ENCODE measurements around the gene RFPL1. TPM values are rescaled to one million over a fixed set of nuclear protein-coding genes. Genes with fewer than 3 reads are reported as not detected.

RFPL1 gene
- total and polyA plus RNA-seq, 2 experiments from 2014 or later, result not detected

DNA sequence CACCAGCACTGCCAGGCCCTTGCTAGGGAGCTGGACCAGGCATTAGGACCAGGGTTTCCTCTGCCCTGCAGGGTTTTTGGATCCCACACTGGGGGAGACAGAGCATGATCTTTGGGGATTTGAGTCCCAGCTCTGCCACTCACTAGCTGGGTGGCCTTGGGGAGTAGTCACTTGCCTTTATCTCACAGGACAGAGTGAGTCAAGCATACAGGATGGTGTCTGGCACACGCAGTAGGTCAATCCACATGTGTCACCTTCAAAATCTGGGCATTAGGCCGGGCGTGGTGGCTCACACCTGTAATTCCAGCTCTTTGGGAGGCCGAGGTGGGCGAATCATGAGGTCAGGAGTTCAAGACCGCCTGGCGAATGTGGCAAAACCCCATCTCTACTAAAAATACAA is 44.3 kb downstream of the RFPL1 start:
- peaks cover 7% of the 10 kb centered on the region; the same call in 1 of the 2 replicates for H3K36me3 ChIP-seq (ENCODE audit: insufficient read depth)
- peaks cover 50% of the 10 kb centered on the region for H3K27me3 ChIP-seq (ENCODE audit: insufficient read depth)
- H3K4me3 ChIP-seq, result no peak overlapping the region
- peaks cover 7% of the 10 kb centered on the region; the same call in 1 of the 2 replicates for H3F3A ChIP-seq (replicated peaks; ENCODE audit: low read depth)
- Mint-ChIP-seq H3K27me3 (ENCODE audit: insufficient read depth, low read depth, poor library complexity) (peaks cover 48% of the 10 kb centered on the region), H3K4me3 (no peak overlapping the region), H3K9me3 (peaks cover 10% of the 10 kb centered on the region; the same call in 2 of the 3 replicates), H3K4me1 (peaks cover 35% of the 10 kb centered on the region), H3K27ac (no peak overlapping the region), H3K36me3 (ENCODE audit: low read depth) (peaks cover 18% of the 10 kb centered on the region)
- no peaks in the 10 kb centered on the region for H3K79me2 ChIP-seq (replicated peaks; ENCODE audit: insufficient read depth)
- no peak for ATAC-seq
- no peaks in the 10 kb centered on the region; the same call in 1 of the 2 replicates for H4K20me1 ChIP-seq (replicated peaks; ENCODE audit: insufficient read depth)
- no peaks in the 10 kb centered on the region for H3K9me2 ChIP-seq (ENCODE audit: insufficient read depth)
- DNase-seq (ENCODE audit: low spot score), result no peak
- H2AFZ ChIP-seq, result no peak overlapping the region
- TF ChIP-seq, protein P1, sequence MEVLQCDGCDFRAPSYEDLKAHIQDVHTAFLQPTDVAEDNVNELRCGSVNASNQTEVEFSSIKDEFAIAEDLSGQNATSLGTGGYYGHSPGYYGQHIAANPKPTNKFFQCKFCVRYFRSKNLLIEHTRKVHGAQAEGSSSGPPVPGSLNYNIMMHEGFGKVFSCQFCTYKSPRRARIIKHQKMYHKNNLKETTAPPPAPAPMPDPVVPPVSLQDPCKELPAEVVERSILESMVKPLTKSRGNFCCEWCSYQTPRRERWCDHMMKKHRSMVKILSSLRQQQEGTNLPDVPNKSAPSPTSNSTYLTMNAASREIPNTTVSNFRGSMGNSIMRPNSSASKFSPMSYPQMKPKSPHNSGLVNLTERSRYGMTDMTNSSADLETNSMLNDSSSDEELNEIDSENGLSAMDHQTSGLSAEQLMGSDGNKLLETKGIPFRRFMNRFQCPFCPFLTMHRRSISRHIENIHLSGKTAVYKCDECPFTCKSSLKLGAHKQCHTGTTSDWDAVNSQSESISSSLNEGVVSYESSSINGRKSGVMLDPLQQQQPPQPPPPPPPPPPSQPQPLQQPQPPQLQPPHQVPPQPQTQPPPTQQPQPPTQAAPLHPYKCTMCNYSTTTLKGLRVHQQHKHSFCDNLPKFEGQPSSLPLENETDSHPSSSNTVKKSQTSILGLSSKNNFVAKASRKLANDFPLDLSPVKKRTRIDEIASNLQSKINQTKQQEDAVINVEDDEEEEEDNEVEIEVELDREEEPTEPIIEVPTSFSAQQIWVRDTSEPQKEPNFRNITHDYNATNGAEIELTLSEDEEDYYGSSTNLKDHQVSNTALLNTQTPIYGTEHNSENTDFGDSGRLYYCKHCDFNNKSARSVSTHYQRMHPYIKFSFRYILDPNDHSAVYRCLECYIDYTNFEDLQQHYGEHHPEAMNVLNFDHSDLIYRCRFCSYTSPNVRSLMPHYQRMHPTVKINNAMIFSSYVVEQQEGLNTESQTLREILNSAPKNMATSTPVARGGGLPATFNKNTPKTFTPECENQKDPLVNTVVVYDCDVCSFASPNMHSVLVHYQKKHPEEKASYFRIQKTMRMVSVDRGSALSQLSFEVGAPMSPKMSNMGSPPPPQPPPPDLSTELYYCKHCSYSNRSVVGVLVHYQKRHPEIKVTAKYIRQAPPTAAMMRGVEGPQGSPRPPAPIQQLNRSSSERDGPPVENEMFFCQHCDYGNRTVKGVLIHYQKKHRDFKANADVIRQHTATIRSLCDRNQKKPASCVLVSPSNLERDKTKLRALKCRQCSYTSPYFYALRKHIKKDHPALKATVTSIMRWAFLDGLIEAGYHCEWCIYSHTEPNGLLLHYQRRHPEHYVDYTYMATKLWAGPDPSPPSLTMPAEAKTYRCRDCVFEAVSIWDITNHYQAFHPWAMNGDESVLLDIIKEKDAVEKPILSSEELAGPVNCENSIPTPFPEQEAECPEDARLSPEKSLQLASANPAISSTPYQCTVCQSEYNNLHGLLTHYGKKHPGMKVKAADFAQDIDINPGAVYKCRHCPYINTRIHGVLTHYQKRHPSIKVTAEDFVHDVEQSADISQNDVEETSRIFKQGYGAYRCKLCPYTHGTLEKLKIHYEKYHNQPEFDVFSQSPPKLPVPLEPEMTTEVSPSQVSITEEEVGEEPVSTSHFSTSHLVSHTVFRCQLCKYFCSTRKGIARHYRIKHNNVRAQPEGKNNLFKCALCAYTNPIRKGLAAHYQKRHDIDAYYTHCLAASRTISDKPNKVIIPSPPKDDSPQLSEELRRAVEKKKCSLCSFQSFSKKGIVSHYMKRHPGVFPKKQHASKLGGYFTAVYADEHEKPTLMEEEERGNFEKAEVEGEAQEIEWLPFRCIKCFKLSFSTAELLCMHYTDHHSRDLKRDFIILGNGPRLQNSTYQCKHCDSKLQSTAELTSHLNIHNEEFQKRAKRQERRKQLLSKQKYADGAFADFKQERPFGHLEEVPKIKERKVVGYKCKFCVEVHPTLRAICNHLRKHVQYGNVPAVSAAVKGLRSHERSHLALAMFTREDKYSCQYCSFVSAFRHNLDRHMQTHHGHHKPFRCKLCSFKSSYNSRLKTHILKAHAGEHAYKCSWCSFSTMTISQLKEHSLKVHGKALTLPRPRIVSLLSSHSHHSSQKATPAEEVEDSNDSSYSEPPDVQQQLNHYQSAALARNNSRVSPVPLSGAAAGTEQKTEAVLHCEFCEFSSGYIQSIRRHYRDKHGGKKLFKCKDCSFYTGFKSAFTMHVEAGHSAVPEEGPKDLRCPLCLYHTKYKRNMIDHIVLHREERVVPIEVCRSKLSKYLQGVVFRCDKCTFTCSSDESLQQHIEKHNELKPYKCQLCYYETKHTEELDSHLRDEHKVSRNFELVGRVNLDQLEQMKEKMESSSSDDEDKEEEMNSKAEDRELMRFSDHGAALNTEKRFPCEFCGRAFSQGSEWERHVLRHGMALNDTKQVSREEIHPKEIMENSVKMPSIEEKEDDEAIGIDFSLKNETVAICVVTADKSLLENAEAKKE (CRISPR knock-in tag; IDR thresholded peaks at IDR 0.05), result no peak
- TF ChIP-seq POLR2AphosphoS5 (IDR thresholded peaks at IDR 0.05; ENCODE audit: low read depth), result no peak
- no peak for TF ChIP-seq EZH2phosphoT487 (IDR thresholded peaks at IDR 0.05; ENCODE audit: unreplicated experiment)
- no peak for TF ChIP-seq CREB1 (CRISPR knock-in tag; IDR thresholded peaks at IDR 0.05; ENCODE audit: low read depth)
- TF ChIP-seq, protein P2, sequence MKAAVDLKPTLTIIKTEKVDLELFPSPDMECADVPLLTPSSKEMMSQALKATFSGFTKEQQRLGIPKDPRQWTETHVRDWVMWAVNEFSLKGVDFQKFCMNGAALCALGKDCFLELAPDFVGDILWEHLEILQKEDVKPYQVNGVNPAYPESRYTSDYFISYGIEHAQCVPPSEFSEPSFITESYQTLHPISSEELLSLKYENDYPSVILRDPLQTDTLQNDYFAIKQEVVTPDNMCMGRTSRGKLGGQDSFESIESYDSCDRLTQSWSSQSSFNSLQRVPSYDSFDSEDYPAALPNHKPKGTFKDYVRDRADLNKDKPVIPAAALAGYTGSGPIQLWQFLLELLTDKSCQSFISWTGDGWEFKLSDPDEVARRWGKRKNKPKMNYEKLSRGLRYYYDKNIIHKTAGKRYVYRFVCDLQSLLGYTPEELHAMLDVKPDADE (IDR thresholded peaks at IDR 0.05), result no peak
- no peak for TF ChIP-seq STAT1 (IDR thresholded peaks at IDR 0.05; ENCODE audit: unreplicated experiment)
- TF ChIP-seq JUNB (IDR thresholded peaks at IDR 0.05; ENCODE audit: unreplicated experiment), result no peak
- no peak overlapping the region for H3K27ac ChIP-seq (ENCODE audit: low read depth)
- peak overlapping the region; percentile 87; the same call in 1 of the 2 replicates for H3K4me2 ChIP-seq
- H3K4me1 ChIP-seq (ENCODE audit: insufficient read depth), result peaks cover 25% of the 10 kb centered on the region
